Activated CD8-positive, alpha-beta memory T cell treated with anti-CD3 and anti-CD28 coated beads for 4 hours (primary cell): ENCODE measurements around the gene PCCA.
"Not testable (repeated sequence)": the region's sequence is repeated elsewhere in the genome, so short reads cannot be mapped to it uniquely, and the experiment has no call there.

Experiments
- DNase-seq, 2 donors: peaks; one replicate each; pipeline ENCODE4 v3.0.0-alpha.2; 2020; ENCODE audit warnings: low read depth in 2 of 2

Gene PCCA

DNA sequence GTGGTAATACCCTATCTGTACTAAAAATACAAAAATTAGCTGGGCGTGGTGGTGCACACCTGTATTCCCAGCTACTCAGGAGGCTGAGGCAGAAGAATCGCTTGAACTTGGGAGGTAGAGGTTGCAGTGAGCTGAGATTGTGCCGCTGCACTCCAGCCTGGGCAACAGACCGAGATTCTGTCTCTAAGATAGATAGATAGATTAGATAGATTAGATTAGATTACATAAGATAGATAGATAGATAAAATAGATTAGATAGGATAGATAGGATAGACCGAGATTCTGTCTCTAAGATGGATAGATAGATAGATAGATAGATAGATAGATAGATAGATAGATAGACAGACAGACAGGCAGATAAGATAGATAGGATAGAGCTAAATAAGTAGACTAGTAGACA, 435.8 kb downstream of the PCCA start:
- not testable (repeated sequence) for DNase-seq

DNA sequence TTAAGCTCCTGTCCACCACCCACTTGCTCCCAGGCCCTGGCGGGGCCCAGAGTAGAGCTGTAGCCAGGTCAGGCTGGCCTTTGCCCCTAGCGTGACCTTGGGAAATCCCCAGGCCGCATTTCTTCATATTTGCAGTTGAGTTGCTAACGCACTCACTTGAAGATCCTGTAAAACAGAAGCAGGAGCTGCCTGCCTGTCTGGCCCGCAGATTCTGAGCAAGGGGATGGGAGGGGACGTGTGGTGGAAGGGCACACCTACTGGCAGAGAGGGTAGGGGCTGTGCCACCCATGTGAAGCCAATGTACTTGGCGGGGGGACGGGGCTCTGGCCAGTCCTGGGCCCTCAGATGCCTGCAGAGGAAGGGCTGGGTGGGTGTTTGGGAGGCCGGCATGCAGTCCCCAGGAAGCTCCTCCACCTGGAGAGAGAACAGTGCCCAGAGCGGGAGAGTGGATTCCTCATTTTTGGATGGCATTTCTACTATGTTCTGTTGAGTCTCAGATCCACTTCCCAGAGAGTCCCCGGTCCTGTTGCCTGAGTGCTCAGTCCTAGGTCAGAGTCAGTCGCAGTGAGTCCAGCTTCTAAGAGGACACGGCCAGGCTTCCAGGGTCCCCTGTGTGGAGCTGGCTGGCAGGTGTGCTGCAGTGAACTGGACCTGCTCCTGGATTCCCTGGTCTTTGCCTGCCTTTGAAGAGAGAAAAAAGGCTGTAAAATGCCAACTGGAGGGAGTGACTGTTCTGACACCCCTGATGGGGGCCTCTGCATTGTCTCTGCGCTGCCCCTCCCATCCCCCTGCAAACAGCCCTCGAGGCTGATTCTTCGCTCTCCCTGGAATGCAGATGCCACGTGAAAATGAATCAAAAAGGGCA, 436.8 kb downstream of the PCCA start:
- DNase-seq: no peak

DNA sequence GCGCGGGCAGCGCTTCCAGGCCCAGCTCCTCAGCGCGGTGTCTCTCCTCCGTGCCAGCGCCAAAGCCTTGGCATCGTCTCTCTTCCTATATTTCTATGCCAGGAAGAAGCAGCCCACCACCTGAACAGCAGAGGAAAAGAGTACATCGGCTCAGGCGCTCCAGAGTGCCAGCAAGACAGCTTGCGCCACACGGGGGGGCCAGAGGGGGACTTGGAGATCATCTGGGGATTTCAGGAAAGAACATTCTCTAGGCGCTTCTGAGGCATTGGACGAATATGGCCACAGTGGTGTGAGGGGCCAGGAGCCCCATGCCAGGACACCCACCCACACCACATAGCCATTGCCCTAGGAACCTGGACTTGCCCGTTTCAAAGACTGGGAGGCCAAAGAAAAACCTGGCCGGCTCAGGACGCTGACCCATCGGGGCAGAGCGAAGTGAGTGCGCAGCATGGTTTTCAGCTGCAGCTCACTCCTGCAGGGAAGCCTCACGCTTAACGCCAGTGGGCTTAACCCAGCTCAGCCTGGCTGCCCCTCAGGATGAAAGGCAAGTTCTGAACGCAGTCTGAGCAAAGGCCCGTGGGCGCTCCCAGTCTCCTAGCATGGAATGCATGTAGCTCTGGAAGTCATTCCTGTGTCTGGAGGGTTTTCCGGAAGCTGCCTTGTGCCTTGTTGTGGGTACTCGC, 437.6 kb downstream of the PCCA start:
- no peak for DNase-seq

DNA sequence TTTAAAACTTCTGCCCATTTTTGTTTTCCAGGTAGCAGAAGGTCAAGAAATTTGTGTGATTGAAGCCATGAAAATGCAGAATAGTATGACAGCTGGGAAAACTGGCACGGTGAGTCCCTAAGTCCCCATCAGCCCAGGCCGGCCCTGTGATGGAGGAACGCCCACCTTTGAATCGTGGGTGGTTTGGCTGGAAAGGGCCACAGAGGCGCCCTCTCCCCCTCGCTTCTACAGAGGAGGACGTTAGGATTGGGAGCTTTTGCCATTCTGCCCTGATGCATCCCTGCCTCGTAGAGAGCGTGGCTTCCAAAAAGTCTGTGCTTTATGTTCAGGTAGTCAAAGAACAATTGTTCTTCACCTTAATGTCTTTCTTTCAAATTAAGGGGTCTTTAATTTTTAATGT, 438.8 kb downstream of the PCCA start:
- DNase-seq: no peak

DNA sequence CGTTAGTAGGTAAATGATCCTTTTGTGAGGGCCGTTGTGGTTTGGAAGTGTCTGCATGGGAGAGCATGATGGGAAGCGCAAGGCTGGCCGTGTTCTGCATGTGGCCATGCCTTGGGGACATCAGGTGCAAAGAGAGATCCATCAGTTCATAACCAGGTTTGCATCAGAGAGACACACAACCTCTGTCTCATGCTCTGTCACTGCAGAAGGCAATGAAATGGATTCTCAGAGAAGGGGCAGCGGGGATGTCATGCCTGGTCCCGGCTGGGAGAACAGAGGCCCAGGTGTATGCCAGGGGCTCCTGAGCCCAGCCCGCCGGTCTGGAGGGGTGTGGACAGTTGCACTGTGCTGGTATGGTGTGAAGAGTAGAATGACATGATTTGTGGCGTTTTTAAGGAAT, 439.5 kb downstream of the PCCA start:
- DNase-seq: no peak

DNA sequence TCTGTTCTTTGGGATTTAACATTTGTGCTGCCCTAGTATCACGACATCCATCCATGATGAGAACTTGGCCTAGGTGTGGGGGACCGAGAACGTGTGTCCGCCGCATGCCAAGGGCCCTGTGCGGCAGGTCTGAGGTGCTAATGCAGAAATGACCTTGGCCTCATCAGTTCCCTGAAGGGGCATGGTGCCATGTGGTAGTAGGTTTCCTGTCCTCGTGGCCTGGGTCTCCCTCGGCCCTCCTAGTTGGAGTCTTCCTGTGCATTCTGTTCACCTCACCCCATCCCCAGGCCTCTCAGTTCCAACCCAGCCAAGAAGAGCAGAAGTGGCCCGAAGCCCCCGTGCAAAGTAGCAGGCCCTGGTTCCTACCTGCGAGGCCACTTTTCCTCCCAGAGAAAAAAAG, 439.9 kb downstream of the PCCA start:
- DNase-seq: no peak

DNA sequence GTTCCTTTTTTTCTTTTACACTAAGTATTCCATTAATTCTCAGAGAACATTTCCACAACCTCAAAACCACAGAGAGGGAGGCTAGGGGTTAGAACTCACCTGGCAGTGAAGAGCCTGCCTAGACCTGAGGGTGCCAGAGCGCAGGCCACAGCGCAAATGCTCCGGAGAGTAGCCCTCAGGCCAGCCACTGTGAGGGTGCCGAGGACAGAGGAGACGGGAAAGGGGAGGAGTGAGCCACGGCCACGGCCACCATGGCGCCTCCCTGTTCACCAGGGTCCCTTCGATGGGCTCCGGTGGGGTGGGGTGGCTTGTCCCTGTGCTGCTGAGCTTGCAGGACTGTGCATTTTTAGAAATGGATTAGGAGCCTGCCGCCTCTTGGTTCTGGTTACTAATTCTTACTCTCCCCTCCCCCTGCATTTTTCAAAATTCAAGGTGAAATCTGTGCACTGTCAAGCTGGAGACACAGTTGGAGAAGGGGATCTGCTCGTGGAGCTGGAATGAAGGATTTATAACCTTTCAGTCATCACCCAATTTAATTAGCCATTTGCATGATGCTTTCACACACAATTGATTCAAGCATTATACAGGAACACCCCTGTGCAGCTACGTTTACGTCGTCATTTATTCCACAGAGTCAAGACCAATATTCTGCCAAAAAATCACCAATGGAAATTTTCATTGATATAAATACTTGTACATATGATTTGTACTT, 440.9 kb downstream of the PCCA start:
- no peak for DNase-seq

DNA sequence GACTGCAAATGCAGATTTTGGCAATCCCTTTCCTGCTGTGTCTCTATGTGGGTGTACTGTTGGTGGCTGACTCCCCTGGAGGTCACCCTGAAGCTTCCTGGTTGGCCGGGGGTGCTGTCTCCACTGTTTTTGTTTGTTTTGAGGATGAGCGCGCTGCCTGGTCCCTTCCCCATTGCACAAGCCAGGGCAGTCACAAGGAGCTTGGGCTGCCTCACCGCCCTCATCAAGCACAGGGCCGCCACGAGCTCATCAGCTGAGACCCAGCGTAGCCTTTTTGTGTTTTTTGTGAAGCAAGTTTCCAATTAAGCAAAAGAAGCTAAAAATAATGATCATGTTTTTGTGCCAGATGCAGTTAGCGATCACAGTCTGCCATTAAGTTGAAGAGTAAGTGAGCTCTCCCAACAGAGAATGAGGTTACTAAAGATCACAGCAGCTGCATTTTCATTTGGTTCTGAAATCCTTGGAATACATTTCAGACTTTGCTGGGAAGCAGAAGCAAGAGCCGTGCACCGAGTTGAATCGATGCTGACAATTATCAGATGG, 441.8 kb downstream of the PCCA start:
- no peak for DNase-seq

DNA sequence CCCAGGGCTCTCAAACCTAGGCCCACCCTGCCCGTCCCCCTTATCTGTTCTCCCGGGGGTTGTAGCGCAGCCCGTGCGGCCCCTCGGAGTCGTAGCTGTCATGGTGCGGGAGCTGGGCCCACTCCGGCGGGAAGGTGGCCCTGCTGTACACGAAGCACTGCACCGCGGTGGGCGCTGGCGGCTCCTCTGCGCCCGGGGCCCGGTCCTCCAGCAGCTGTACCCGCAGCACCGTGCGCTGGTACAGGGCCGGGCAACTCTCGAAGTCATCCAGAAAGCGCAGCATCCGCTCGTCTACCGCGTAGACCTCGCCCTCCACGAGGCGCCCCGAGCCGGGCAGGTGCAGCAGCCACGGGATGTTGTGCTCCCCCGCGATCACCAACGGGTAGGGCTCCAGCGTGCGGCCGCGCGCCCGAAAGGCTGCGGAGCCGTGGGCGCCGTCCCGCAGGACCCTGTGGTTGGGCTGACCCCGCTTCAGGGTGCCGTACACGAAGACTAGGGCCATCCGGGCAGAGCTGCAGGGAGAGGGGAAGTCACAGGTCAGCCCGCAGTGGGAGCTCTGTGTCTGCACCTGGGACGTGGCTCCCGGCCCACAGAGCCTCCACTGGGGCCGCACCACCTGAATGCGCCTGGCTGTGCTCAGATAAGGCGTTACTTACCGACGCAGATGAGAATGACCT, 443.3 kb downstream of the PCCA start:
- no peak for DNase-seq

DNA sequence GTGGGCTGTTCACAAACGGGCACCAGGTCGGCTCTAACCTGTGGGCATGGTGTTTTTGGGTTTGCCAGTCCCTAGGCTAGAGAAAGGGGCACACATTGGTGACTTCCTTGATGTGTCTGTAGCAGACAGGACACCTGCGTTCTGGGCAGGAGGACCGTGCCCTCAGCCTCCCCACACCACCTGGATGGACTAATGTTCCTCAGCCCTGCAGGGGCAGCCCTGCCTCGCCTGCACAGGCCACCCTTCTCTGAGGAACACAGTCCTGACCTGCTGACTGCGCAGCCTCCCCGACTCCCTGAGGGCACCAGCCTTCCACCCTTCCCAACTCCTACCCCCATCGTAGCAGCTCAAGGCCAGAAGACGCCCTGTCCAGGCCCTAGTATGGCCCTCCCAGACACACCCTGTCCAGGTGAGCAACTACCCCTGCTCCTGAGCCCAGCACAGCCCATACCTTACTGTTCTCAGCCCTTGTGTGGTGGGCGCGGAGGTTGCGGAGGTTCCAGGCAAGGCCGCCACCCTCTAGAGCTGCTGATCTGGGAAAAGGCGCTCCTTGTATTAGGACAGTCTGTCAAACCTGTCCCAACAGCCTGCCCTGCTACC, 444.0 kb downstream of the PCCA start:
- no peak for DNase-seq

DNA sequence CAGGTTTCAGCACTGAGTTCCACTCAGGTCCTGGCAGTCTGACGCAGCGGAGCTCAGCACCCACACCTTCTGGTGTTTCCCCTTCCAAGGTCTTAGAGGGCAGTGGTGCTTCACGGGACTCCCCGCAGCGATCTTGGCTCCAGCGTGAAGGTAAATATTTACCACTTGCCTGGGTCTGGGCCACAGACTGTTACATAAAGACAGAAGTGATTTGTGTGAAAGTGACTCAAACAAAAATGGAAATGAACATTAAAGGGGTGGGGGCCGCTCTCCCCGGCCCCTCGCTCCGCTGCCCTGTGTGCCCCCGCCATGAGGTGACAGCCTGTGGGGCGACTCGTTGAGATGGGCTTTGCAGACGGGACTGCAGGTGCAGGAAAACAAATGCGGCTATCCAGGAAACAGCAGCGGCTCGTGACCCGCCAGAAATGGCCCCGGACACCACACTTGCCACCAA, 444.7 kb downstream of the PCCA start:
- no peak for DNase-seq

DNA sequence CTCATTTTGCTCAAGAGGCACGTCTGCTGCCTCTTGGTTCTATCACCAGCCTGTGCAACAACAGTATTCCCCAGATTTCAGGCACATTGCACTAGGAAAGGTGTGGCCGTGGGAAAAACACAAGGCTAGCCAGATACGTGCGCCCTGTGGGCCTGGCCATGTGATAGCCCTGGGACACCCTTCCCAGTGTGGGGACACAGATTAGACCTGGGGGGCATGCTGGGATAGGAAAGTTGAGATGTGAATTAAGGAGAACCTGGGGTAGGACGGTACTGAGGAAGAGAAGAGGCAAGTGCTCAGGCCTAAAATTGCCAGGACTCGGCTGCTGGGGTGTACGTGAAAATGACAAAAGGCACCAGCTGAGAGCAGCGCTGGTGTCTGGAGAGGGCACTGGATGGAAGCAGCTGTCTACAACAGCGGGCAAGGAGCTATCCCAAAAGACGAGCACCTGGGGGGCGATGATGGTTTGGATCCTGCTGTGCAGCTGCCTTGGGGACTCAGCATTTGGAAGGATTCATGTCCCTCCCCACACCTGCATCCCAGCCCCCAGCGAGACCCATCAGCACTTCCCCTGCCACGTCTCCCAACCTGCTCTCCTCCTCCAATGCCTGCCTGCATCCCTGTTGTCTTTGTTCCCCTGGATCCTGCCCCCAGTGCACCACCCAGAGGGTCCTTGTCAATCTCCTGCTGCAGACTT, 445.4 kb downstream of the PCCA start:
- no peak for DNase-seq

DNA sequence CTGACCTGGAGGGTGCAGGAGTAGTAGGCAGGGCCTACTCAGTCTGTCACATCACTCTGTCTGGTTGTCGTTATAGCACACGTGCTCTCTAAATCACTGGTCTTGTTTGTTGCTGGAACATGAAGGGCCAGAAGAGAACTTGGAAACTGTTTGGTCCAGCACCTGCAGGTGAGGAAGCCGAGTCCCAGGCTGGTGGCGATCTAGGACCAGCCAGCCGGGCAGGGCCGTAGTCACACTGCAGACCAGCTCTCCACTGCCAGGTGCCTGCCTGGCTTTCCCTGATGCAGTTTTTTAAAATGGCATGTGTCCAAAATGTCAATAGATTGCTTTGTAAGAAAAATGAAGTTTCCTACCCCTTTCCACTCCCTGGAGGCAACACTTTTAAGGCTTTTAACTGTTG, 446.0 kb downstream of the PCCA start:
- DNase-seq: no peak

DNA sequence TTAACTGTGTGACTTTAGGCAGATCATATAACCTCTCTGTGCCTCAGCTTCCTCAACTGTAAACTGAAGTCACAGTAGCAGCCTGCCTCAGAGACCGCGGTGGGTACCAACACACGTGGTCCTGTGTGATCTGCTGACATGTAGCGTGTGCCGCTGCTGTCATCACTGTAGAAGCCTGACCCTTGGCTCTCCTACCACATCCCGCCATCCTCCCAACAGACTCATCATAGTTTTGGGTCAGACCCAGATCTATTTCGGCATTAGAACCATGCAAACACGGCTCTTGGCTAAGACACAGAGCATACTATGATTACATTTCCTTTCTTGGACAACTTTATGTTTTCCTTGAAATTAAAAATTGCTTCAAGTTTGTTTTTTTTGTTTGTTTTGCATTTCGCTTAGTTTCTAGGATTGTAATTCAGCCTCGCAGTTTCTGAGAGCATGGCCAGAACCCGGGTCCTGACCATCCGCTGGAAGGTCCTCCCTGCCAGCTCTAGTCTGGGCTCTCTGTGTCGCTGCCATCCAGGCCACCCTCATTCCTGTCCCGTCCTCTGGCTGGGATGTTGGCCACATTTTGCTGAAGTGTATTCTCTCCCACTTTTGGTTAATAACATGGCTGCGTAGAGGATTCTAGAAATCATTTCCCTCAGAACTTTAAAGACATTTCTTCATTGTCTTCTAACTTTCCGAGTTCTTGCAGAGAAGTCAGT, 446.7 kb downstream of the PCCA start:
- no peak for DNase-seq

DNA sequence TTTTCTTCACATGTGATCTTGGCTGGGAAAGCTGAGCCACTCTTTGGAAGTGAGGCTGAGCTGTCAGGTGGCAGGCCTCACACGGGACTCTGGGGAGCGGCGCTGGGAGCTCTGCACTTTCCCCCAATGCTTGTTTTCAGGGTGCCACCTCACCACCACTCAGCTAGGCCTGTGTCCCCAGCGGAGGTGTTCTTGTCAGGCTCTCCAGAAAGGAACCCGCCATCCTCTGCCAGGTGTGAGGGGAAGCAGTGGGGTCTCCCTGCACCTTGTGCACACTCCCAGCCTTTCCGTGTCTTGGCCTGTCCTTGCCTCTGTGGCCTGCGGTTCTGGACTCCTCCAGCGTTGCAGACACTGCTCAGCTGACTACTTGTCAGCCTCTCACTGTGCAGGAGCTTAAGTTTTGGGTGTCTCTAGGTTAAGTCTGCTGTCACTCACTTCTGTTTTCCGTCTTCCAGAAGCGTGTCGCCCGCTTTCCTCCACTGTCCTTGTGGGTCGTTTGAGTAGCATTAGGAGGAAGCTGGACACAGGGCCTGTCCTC, 447.8 kb downstream of the PCCA start:
- no peak for DNase-seq

DNA sequence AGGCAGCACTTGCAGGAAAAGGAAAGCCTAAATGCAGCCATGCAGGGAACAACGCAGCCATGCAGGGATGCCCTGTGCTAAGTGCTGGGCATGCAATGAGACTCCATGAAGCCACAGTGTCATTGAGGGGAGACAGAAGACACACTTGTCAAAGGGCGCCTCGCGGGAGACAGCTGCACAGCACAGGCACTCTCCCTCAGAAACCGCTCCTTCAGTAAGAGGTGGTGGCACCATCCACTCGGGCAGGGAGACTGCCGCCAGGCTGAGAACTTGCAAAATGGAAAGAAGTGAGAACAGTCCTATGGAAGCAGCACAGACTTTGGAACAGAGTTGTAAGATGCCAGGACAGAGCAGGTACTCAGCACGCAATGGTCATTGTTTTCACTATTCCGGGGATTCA, 448.6 kb downstream of the PCCA start:
- no peak for DNase-seq

DNA sequence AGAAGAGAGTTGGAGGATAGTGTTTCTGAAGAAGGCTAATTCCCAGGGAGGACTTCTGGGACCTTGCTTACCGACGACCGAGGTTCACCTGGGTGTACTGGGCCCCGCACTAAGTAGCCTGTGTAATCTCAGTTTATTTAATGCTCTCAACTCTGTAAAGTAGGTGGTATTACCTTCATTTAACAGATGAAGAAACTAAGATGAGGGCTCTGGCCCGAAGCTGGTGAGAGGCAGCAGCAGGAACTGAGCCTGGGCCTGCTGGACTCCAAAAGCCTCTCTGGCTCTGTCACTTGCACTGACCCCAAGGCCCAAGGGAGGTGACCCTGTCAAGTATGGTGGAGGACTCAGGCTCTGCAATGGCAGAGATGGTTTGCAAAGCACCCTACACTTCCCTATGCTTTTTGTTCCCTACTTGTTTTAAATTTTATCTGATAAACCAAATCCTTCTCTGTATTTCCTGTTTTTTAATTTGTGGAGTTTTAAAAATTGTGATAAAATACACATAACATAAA, 449.1 kb downstream of the PCCA start:
- DNase-seq: no peak

DNA sequence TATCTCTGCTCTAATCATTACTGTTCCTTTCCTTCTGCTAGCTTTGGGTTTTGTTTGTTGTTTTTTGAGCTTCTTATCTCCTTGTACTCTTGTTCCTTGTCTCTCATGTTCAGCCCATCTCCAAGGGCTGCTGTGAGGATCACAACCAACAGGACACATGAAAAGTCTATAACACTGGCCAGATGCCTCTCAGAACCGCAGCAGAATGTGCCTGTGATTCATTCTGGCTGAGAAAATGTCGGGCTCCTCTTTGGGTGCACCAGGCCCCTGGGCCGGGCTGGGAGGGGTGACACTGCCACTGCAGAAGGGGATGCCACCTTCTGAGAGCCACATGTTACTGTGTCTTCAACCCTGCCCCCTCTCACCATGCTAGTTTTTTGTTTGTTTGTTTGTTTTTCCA, 451.7 kb downstream of the PCCA start:
- no peak for DNase-seq
